ENCODE results near the gene RNF19B. TPM values are rescaled to one million over a fixed set of nuclear protein-coding genes. Genes with fewer than 3 reads are reported as not detected.

Gene RNF19B
- total and polyA plus RNA-seq, 7 donors = 10.4 to 32.5 (median 18.8) TPM

DNA sequence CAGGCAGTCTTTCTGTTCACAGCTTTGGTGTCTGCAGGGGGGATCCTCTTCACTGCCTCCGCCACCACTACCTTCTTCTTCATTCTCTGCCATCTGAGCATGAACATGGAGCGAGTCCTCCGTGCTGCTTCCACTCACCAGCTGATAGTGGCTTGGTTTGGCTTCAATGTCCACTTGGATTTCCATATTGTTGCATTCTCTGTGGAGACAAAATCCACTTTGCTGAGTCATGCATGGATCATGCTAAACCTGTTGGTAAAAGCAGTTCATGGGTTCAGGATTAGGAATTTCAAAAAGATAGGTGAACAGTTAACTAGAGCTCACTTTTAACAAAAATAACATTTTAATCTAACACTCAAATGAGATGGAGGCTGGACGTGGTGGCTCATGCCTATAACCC lies 27.5 kb downstream of the RNF19B start:
- no peaks in the 10 kb centered on the region for H3K9me3 ChIP-seq
- intact Hi-C loops (cut with DNase I) = no loop called here
- DNase-seq (no peak), ATAC-seq (no peak)
- no peak overlapping the region for H3K4me3 ChIP-seq
- H3K27ac ChIP-seq = no peak overlapping the region
- H3K27me3 ChIP-seq (ENCODE audit: insufficient read depth in 3 of 3, low read length in 2 of 3) = no peaks in the 10 kb centered on the region
- TF ChIP-seq, protein P1, sequence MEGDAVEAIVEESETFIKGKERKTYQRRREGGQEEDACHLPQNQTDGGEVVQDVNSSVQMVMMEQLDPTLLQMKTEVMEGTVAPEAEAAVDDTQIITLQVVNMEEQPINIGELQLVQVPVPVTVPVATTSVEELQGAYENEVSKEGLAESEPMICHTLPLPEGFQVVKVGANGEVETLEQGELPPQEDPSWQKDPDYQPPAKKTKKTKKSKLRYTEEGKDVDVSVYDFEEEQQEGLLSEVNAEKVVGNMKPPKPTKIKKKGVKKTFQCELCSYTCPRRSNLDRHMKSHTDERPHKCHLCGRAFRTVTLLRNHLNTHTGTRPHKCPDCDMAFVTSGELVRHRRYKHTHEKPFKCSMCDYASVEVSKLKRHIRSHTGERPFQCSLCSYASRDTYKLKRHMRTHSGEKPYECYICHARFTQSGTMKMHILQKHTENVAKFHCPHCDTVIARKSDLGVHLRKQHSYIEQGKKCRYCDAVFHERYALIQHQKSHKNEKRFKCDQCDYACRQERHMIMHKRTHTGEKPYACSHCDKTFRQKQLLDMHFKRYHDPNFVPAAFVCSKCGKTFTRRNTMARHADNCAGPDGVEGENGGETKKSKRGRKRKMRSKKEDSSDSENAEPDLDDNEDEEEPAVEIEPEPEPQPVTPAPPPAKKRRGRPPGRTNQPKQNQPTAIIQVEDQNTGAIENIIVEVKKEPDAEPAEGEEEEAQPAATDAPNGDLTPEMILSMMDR (IDR thresholded peaks at IDR 0.05) = no peak
- peaks cover 5% of the 10 kb centered on the region for H3K4me1 ChIP-seq
- WGBS, 3 donors = 96% methylated on average over 4 of the region's 4 CpGs
- peaks cover 3 to 67% of the 10 kb centered on the region in 2 donors for H3K36me3 ChIP-seq (ENCODE audit: insufficient read depth in 1 of 2, low read depth in 1 of 2)

DNA sequence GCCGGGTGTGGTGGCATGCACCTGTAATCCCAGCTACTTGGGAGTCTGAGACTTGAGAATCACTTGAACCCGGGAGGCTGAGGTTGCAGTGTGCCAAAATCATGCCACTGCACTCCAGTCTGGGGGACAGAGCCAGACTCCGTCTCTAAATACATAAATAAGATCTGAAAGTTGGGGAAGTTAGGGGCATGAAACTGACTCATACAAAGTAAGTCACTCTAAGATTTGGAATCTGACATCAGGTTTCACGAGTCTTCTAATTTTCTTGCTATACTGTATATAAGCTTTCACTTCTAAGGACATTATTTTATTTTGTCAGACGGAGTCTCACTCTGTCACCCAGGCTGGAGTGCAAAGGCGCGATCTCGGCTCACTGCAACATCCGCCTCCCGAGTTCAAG lies 30.1 kb downstream of the RNF19B start:
- Histone ChIP-seq H3K36me3 (ENCODE audit: insufficient read depth in 1 of 2, low read depth in 1 of 2) (peaks cover 3 to 41% of the 10 kb centered on the region in 2 donors), H3K4me1 (no peaks in the 10 kb centered on the region), H3K27ac (no peak overlapping the region), H3K4me3 (no peak overlapping the region), H3K27me3 (ENCODE audit: insufficient read depth in 3 of 3, low read length in 2 of 3) (no peaks in the 10 kb centered on the region), H3K9me3 (no peaks in the 10 kb centered on the region)
- WGBS, 3 donors = 93 to 95% (median 93%) methylated on average over 10 of the region's 10 CpGs
- DNase-seq (no peak), ATAC-seq (no peak)
- TF ChIP-seq, protein P1 (IDR thresholded peaks at IDR 0.05) = no peak
- intact Hi-C loops (cut with DNase I) = loop anchor here (5.0 kb wide), 3 partner anchors 73 to 153 kb away; no protein-coding TSS in a partner anchor

DNA sequence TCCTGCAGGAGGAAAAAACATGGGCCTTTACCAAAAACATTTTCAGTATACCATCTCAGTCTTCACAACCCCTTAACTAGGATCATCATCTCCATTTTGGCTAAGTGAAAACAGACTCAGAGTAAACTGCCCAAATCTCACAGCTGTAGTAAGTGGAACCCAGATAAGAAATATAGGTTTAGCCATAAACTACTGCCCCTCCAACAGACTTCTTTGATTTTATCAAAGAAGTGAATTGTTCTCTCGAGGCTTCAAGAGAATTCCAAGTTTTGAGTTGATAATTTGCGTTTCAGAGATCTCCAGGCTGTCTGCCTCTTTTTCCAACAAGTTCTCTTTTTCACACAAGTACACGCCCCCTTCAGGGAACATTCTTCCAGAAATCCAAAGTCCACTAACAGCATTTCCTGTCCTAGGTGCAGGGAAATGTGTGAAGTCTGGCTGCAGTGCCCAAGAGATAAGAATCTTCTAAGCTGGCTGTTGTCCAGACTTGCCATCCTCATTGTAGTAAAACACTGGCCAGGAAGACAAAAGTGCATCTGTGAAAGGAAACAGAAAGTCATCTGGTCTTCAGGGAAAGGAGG lies 30.8 kb downstream of the RNF19B start:
- DNase-seq (no peak), ATAC-seq (peak in 1 of 4 donors; percentile 35)
- H3K36me3 ChIP-seq (ENCODE audit: insufficient read depth in 1 of 2, low read depth in 1 of 2) = peaks cover 3 to 37% of the 10 kb centered on the region in 2 donors
- no peaks in the 10 kb centered on the region for H3K9me3 ChIP-seq
- H3K27me3 ChIP-seq (ENCODE audit: insufficient read depth in 3 of 3, low read length in 2 of 3) = no peaks in the 10 kb centered on the region
- no peak overlapping the region for H3K4me3 ChIP-seq
- H3K4me1 ChIP-seq = no peaks in the 10 kb centered on the region
- intact Hi-C loops (cut with DNase I) = loop anchor here (2.0 to 5.0 kb wide), 5 partner anchors 73 to 155 kb away; no protein-coding TSS in a partner anchor
- TF ChIP-seq, protein P1 (IDR thresholded peaks at IDR 0.05) = no peak
- no peak overlapping the region for H3K27ac ChIP-seq
- WGBS, 3 donors = 48 to 66% (median 66%) methylated on average over 3 of the region's 3 CpGs

DNA sequence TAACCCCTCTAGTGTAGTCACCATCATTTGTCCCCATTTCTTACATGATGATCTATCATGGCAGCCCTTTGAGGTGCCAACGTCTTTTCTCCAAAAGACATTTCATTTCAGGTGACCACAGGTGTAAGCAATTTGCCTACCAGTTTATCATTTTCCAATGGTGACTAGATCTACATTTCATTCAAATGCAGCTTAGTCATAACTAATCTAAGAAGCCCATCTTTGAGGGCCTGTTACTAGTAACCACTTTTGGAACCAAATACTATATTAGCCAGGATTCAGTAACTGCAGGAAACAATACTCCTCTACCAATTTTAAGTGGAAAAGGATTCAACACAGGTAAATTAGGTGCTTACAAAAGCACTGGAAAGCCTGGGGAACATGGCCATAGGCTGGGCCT lies 32.8 kb downstream of the RNF19B start:
- TF ChIP-seq, protein P1 (IDR thresholded peaks at IDR 0.05) = no peak
- Histone ChIP-seq H3K9me3 (no peaks in the 10 kb centered on the region), H3K36me3 (ENCODE audit: insufficient read depth in 1 of 2, low read depth in 1 of 2) (peaks cover 0 to 18% of the 10 kb centered on the region in 2 donors), H3K4me1 (no peaks in the 10 kb centered on the region), H3K27me3 (ENCODE audit: insufficient read depth in 3 of 3, low read length in 2 of 3) (no peaks in the 10 kb centered on the region), H3K27ac (no peak overlapping the region), H3K4me3 (no peak overlapping the region)
- WGBS, 3 donors = 91 to 95% (median 93%) methylated on average over 1 of the region's 1 CpG
- intact Hi-C loops (cut with DNase I) = loop anchor here (2.0 to 5.0 kb wide), 5 partner anchors 76 to 157 kb away; no protein-coding TSS in a partner anchor
- DNase-seq = no peak
- no peak for ATAC-seq

DNA sequence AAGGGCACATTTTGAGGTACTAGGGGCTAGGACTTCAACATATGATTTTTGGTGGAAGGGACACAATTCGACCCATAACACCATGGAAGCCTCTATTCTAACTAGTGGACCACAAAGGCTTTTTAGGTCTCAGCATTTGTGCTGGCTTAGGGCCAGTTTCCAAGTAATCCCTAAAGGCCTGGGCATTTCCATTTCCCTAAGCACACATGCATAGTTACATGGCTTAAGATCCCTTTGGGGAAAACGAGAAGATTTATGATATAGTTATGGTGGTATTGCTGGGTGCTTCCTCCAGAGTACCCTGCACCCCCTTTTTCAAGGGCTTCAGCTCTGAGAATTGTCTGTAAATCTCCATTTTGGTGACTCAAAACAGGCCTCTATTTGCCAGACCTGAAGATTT lies 35.2 kb downstream of the RNF19B start:
- 54 to 74% (median 54%) methylated on average over 2 of the region's 2 CpGs for WGBS, 3 donors
- TF ChIP-seq, protein P1 (IDR thresholded peaks at IDR 0.05) = no peak
- ATAC-seq = no peak

More for the DNA sequence above, 35.2 kb downstream of the RNF19B start:
- DNase-seq = no peak
- Histone ChIP-seq H3K4me1 (no peaks in the 10 kb centered on the region), H3K36me3 (ENCODE audit: insufficient read depth in 1 of 2, low read depth in 1 of 2) (no peaks in the 10 kb centered on the region), H3K27me3 (ENCODE audit: insufficient read depth in 3 of 3, low read length in 2 of 3) (peaks cover 0 to 16% (median 12%) of the 10 kb centered on the region in 3 donors), H3K4me3 (no peak overlapping the region), H3K9me3 (no peaks in the 10 kb centered on the region), H3K27ac (no peak overlapping the region)
- intact Hi-C loops (cut with DNase I) = no loop called here

All from psoas muscle (tissue), 8 donors.